ENCODE results near the gene MAP2K1.

Gene MAP2K1

GRCh38 chr15:66504563-66505429 lies 118.1 kb downstream of the MAP2K1 start, which contains the start of the genes RPL4 and ZWILCH:
TSS of gene RPL4 (minus strand) at chr15:66504855. CDS start at chr15:66504790, 65 bp downstream.
TSS of gene ZWILCH (plus strand) at chr15:66505326. CDS start at chr15:66505339, 13 bp downstream.
- peak; percentile 76 for DNase-seq (ENCODE audit: low read depth)

GRCh38 chr15:66505430-66505811 lies 118.7 kb downstream of the MAP2K1 start:
- no peak for DNase-seq (ENCODE audit: low read depth)

- no peak for DNase-seq (ENCODE audit: low read depth)
Measured at GRCh38 chr15:66505818-66506217, 119.1 kb downstream of the MAP2K1 start.

- DNase-seq (ENCODE audit: low read depth), result no peak
Measured at GRCh38 chr15:66508293-66508883, 121.7 kb downstream of the MAP2K1 start.

GRCh38 chr15:66514586-66514985 lies 127.9 kb downstream of the MAP2K1 start:
- DNase-seq (ENCODE audit: low read depth), result no peak

- DNase-seq (ENCODE audit: low read depth), result no peak
Measured at GRCh38 chr15:66515901-66516322, 129.2 kb downstream of the MAP2K1 start.

GRCh38 chr15:66523926-66524325 lies 137.2 kb downstream of the MAP2K1 start:
- no peak for DNase-seq (ENCODE audit: low read depth)

GRCh38 chr15:66524838-66525237 lies 138.1 kb downstream of the MAP2K1 start:
- no peak for DNase-seq (ENCODE audit: low read depth)

GRCh38 chr15:66535056-66535455 lies 148.3 kb downstream of the MAP2K1 start:
- DNase-seq (ENCODE audit: low read depth), result no peak

All from activated T-cell treated with anti-CD3 and anti-CD28 coated beads for 48 hours (primary cell).